Glutamatergic neuron (in vitro differentiated cells): ENCODE data around the gene ACOX2. TPM values are rescaled to one million over a fixed set of nuclear protein-coding genes. Genes with fewer than 3 reads are reported as not detected.

Experiments
- DNase-seq: peaks from one replicate; pipeline ENCODE4 v3.0.0; 2022
- H3K27ac Mint-ChIP-seq: one replicate; pipeline ENCODE4 v1.8.0; 2020; ENCODE audit warnings: mild to moderate bottlenecking, mixed read lengths, inconsistent platforms; ENCODE audit not compliant: unreplicated experiment
- H3K27me3 Mint-ChIP-seq: one replicate; pipeline ENCODE4 v1.8.0; 2020; ENCODE audit warnings: mild to moderate bottlenecking, moderate library complexity, mixed read lengths, inconsistent platforms; ENCODE audit not compliant: unreplicated experiment
- H3K36me3 Mint-ChIP-seq: one replicate; pipeline ENCODE4 v1.8.0; 2020; ENCODE audit warnings: mild to moderate bottlenecking, mixed read lengths, inconsistent platforms; ENCODE audit not compliant: unreplicated experiment
- H3K4me1 Mint-ChIP-seq: one replicate; pipeline ENCODE4 v1.8.0; 2020; ENCODE audit warnings: mild to moderate bottlenecking, low read depth, mixed read lengths, inconsistent platforms; ENCODE audit not compliant: unreplicated experiment
- H3K4me3 Mint-ChIP-seq: one replicate; pipeline ENCODE4 v1.8.0; 2020; ENCODE audit warnings: mild to moderate bottlenecking, mixed read lengths, inconsistent platforms; ENCODE audit not compliant: unreplicated experiment
- H3K9me3 Mint-ChIP-seq: one replicate; pipeline ENCODE4 v1.8.0; 2020; ENCODE audit warnings: mild to moderate bottlenecking, moderate library complexity, mixed read lengths, inconsistent platforms; ENCODE audit not compliant: unreplicated experiment
- total RNA-seq: library from RNA; stranded (reverse); fragmentation: NEBNext Ultra II Directional; extraction: Animal tissue kit (Norgen Biotek cat#: 25700); gene quantifications from one replicate; pipeline ENCODE4 v1.2.1, GENCODE V29; 2021; ENCODE audit not compliant: unreplicated experiment
- TF ChIP-seq, protein P1 (sequence below): fragments of 200-600 bp; sonication (generic); IDR thresholded peaks from one replicate; pipeline ENCODE4 v1.5.0; 2021; ENCODE audit not compliant: partially characterized antibody, unreplicated experiment

Gene ACOX2
- total RNA-seq, 1 donor from 2014 or later: 0.59 TPM

DNA sequence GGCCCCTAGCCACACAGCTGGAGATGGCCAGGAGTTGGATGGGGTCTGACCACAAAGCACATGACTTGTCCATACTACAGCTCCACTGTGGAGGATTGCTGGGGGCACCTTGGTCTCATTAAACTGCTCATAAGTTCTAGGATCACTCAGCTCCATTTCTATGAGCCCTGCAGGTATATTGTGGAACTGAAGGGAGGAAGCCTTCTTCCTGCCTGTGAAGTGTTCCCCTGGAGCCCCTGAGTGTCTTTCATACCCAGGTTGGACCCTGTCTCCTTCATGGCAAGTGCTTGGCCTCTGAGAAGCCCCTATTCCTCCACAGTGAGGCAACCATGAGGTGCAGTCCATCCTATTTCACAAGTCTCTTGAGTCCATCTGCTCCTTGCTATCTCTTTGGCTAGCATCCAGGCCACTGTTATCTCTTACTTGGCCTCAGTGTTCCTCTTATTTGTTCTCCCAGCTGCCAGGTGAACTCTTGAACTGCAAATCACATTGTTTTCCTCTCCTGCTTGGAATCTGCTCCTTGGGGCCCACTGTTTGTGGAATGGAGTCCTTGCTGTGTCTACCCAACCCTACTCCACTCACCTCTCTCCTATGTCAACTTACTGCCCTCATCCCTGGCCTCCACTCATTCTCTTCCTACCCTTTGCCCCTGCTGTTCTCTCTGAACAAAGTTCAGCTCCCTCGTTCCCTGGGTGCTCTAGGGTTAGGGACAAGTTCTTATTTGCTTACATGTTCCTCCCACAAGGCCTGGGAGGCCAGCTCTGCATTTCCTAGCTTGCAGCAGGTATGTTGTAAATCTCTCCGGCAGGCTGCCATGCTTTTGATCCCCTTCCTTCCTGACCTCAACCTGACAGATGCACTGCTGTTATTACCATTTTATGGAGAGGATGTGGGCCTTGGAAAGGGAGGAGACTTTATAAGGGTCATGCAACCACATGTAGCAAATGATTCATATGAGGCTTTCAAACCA, 1.2 kb downstream of the ACOX2 start:
- no peaks in the 10 kb centered on the region for H3K4me1 Mint-ChIP-seq
- no peak overlapping the region for H3K27ac Mint-ChIP-seq
- H3K4me3 Mint-ChIP-seq: no peak overlapping the region
- no peaks in the 10 kb centered on the region for H3K36me3 Mint-ChIP-seq
- no peak for DNase-seq
- peaks cover 4% of the 10 kb centered on the region for H3K27me3 Mint-ChIP-seq
- TF ChIP-seq, protein P1, sequence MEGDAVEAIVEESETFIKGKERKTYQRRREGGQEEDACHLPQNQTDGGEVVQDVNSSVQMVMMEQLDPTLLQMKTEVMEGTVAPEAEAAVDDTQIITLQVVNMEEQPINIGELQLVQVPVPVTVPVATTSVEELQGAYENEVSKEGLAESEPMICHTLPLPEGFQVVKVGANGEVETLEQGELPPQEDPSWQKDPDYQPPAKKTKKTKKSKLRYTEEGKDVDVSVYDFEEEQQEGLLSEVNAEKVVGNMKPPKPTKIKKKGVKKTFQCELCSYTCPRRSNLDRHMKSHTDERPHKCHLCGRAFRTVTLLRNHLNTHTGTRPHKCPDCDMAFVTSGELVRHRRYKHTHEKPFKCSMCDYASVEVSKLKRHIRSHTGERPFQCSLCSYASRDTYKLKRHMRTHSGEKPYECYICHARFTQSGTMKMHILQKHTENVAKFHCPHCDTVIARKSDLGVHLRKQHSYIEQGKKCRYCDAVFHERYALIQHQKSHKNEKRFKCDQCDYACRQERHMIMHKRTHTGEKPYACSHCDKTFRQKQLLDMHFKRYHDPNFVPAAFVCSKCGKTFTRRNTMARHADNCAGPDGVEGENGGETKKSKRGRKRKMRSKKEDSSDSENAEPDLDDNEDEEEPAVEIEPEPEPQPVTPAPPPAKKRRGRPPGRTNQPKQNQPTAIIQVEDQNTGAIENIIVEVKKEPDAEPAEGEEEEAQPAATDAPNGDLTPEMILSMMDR: no peak
- H3K9me3 Mint-ChIP-seq: peaks cover 2% of the 10 kb centered on the region

DNA sequence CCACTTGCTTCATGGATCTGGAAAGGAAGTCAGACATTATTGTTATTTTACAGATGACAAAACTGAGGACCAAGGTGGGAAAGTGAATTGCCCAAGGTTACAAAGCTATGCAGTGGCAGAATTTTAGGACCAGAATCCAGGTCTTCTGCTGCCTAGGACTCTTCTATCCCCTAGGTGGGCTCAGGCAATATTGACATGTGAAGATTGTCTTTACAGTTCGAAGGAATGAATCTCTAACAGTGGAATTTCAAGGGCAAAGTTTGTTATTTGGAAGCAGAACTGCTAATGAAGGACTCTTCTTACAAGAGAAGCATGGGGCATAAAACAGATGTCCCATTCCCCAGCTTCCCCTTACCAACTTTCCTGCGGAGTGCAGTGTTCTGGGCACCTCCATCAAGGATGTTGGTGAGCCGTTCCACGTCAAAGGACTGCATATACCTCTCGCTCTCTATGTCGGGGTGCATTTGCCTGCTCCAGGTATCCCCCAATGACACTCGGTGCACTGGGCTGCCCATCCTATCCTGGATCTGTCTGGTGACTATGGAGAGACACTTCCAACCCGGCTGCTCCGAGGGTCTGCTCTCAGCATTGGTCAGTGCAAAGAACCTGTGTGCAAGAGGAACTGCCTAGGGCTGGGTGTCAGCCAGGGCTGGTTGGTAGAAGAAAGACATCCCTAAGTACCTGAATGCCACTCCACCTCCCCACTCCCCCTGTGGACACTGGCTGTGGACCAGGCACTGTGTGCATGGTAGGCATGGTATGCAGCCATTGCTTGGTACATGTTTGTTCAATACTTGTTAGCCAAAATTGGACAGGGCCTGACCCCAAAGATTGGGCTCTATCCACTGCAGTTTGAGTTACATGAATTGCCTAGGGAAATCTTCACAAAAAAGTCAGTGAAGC, 2.1 kb downstream of the ACOX2 start:
- TF ChIP-seq, protein P1: no peak
- Mint-ChIP-seq H3K36me3 (no peaks in the 10 kb centered on the region), H3K4me3 (no peak overlapping the region), H3K27me3 (peaks cover 4% of the 10 kb centered on the region), H3K9me3 (peaks cover 2% of the 10 kb centered on the region), H3K4me1 (no peaks in the 10 kb centered on the region), H3K27ac (peak overlapping the region; percentile 28)
- no peak for DNase-seq

DNA sequence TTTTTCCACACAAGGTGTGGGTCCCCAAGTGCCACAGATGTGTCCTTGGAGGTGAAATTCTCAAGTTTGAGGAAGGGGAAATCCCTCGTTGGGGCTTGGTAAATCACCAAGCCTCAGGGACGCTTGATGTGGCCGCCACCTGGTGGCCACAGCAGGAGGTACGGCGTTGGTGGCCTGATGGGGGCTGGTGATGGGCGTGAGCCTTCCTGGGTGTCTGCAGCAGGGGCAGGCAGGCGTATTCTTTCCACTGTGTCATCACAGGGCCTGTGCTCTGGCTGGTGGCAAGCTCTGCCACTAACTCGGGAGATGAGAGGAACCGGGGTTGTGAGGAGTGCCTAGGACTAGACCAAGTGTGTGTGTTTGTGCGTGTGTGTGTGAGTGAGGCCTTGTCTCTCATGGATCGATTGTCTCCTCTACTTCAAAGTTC, 4.2 kb downstream of the ACOX2 start:
- Mint-ChIP-seq H3K9me3 (peaks cover 2% of the 10 kb centered on the region), H3K4me1 (peaks cover 2% of the 10 kb centered on the region), H3K27ac (no peak overlapping the region), H3K4me3 (no peak overlapping the region), H3K27me3 (peaks cover 4% of the 10 kb centered on the region), H3K36me3 (no peaks in the 10 kb centered on the region)
- TF ChIP-seq, protein P1: peak; percentile 92
- peak; percentile 85 for DNase-seq

DNA sequence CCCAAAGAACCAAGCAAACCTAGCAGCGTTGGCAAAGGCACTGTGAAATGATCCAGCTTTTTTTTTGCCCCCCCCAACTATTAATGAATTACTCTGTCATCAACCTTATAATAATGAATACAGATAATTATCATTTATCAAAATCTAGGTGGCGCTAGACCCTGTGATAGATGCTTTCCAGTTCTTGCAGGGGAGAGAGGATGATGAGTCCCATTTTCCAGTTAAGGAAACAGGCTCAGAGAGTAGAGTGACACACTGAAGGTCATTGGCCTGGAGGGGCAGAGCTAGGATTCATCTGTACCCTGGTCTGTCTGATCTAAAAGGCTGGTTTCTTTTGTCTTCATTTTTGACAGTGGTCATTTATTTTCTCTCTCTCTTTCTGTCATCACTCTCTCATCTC, 5.0 kb downstream of the ACOX2 start:
- H3K27me3 Mint-ChIP-seq: peaks cover 4% of the 10 kb centered on the region
- TF ChIP-seq, protein P1: no peak
- peaks cover 2% of the 10 kb centered on the region for H3K9me3 Mint-ChIP-seq
- no peak overlapping the region for H3K4me3 Mint-ChIP-seq
- no peak overlapping the region for H3K27ac Mint-ChIP-seq
- no peak for DNase-seq
- H3K36me3 Mint-ChIP-seq: no peaks in the 10 kb centered on the region
- peaks cover 2% of the 10 kb centered on the region for H3K4me1 Mint-ChIP-seq
